Measurements from ENCODE around the gene OR4C5.
"Not testable (repeated sequence)": the region's sequence is repeated elsewhere in the genome, so short reads cannot be mapped to it uniquely, and the experiment has no call there.

Gene OR4C5

GRCh38 chr11:48366365-48366764, at the start of gene OR4C5:
Gene OR4C5, minus strand, starts transcription at chr11:48366465. Its CDS starts 0 bp downstream, at chr11:48366465.
- no peak for DNase-seq

GRCh38 chr11:48384670-48385069, 18.4 kb upstream of the OR4C5 start:
- no peak for DNase-seq

GRCh38 chr11:48384151-48384550, 17.9 kb upstream of the OR4C5 start:
- DNase-seq: not testable (repeated sequence)

GRCh38 chr11:48361289-48361688, 5.0 kb downstream of the OR4C5 start:
- not testable (repeated sequence) for DNase-seq

GRCh38 chr11:48354677-48355076, 11.6 kb downstream of the OR4C5 start:
- DNase-seq: no peak

GRCh38 chr11:48354013-48354412, 12.3 kb downstream of the OR4C5 start:
- DNase-seq: no peak

GRCh38 chr11:48346286-48346685, 20.0 kb downstream of the OR4C5 start:
- not testable (repeated sequence) for DNase-seq

GRCh38 chr11:48342505-48342904, 23.8 kb downstream of the OR4C5 start:
- not testable (repeated sequence) for DNase-seq

- no peak for DNase-seq
Measured at GRCh38 chr11:48341466-48341865, 24.8 kb downstream of the OR4C5 start.

GRCh38 chr11:48324620-48325019, 41.6 kb downstream of the OR4C5 start, which contains the start of gene OR4C3:
Gene OR4C3, plus strand, starts transcription at chr11:48324920. Its CDS starts 102 bp downstream, at chr11:48325022.
- not testable (repeated sequence) for DNase-seq

GRCh38 chr11:48319813-48320212, 46.5 kb downstream of the OR4C5 start:
- DNase-seq: not testable (repeated sequence)
